NCI-H2107 (cell line): ENCODE data around the gene SLC30A7.
"Not testable (repeated sequence)": the region's sequence is repeated elsewhere in the genome, so short reads cannot be mapped to it uniquely, and the experiment has no call there.

Experiments
- DNase-seq: peaks from one replicate; lab custom pipeline; 2025; lab: John Stamatoyannopoulos, UW

SLC30A7 gene

DNA sequence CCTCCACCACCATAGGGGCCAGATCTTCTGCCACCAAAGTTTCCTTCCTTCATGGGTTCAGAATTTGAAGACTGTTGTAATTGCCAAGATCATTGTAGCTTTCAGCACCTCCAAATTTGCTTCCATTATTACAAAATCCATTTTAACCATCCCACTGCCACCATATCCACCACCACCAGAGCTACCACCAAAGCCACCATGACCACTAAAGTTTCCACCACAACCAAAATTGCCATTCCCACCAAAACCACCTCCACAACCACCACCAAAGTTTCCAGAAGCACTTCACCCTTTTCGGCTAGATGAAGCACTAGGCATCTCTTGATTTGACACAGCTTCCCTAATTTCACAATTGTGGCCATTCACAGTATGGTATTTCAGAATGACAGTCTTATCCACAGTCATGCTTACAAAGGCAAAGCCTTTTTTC lies 45.2 kb downstream of the SLC30A7 start:
- no peak for DNase-seq

- no peak for DNase-seq
Observed at GRCh38 chr1:100941580-100942216, 45.8 kb downstream of the SLC30A7 start.

- no peak for DNase-seq
Observed at GRCh38 chr1:100942304-100943046, 46.6 kb downstream of the SLC30A7 start.

DNA sequence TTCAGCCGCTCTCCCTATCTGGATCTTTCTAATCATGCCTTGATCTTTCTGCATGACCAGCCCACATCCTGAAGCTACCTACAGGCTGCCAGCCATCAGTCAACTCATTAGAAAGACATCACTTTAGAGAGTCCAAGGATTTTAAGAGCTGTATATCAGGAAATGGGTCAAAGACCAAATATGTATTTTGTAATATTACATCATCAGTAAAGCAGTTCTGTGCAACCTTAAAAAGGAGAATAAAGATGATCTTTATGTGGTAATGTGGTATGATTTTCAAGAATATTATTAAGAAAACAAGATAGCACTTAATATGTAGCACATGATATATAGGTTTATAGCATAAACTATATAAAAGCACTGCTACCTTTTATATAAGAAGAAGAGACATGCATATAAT lies 47.6 kb downstream of the SLC30A7 start:
- no peak for DNase-seq

DNA sequence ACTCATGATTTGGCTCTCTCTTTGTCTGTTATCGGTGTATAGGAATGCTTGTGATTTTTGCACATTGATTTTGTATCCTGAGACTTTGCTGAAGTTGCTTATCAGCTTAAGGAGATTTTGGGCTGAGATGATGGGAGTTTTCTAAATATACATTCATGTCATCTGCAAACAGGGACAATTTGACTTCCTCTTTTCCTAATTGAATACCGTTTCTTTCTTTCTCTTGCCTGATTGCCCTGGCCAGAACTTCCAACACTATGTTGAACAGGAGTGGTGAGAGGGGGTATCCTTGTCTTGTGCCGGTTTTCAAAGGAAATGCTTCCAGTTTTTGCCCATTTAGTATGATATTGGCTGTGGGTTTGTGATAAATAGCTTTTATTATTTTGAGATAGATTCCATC lies 50.2 kb downstream of the SLC30A7 start:
- not testable (repeated sequence) for DNase-seq

DNA sequence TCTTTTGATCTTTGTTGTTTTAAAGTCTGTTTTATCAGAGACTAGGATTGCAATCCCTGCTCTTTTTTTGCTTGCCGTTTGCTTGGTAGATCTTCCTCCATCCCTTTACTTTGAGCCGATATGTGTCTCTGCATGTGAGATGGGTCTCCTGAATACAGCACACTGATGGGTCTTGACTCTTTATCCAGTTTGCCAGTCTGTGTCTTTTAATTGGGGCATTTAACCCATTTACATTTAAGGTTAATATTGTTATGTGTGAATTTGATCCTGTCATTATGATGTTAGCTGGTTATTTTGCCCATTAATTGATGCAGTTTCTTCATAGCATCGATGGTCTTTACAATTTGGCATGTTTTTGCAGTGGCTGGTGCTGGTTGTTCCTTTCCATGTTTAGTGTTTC lies 51.9 kb downstream of the SLC30A7 start:
- not testable (repeated sequence) for DNase-seq

GRCh38 chr1:100948721-100949405 lies 53.0 kb downstream of the SLC30A7 start:
- DNase-seq = not testable (repeated sequence)

DNA sequence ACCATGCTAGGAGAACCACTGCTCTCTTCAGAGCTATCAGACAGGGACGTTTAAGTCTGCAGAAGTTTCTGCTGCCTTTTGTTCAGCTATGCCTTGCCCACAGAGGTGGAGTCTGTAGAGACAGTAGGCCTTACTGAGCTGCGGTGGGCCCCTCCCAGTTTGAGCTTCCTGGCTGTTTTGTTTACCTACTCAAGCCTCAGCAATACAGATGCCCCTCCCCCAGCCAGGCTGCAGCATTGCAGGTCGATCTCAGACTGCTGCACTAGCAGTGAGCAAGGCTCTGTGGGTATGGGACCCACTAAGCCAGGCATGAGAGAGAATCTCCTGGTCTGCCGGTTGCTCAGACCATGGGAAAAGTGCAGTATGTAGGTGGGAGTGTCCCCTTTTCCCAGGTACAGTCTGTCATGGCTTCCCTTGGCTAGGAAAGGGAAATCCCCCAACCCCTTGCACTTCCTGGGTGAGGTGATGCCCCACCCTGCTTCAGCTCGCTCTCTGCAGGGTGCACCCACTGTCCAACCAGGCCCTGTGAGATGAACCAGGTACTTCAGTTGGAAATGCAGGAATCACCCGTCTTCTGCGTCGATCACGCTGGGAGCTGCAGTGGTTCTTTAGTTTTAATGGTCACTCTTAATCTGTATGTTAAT lies 53.7 kb downstream of the SLC30A7 start:
- DNase-seq = peak; percentile 89

DNA sequence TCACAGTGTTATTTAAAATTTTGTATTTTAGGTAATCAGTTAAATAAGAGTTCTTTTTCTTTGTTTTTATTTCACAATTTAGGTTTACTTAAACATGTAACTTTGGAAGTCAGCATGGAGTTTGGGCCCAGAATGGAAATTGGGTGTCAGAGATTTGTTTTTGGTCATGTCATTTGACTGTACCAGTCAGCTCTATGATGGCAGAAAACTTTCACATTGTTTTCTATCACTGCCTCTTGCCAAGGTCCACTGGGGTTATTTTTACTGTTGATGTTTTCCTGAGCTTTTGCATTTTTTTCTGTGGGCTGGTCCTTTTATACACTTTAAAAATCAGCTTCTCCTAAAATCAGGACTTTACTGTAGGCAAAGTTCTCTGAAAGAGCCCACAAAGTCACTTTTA lies 54.4 kb downstream of the SLC30A7 start:
- no peak for DNase-seq

GRCh38 chr1:100950781-100951180 lies 54.9 kb downstream of the SLC30A7 start:
- peak; percentile 40 for DNase-seq

DNA sequence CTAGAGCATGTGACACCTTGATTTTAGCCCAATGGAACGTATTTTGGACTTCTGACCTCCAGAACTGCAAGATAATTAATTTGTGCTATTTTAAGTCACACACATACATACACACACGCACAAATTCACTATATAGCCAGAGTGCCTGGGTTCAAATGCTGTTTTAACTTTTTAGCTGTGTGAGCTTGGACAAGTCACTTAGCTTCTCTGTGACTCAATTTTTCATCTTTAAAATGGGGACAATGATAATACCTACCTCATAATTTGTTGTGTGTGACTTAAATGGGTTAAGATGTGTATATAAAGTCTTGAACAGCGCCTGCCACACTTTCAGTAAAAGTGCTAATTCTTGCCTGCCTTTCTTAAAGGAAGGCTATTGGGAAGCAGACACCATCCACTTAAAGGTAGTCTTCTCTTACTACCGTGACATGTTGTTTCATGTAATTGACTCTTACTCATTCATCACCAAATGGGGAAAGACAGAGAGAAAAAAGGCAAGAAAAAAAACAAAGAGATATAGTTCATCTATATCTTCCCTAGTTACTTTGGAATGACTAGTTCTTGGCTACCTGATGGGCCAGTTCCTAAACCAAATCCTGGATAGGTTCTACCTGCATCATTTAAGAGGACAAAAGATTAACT lies 56.3 kb downstream of the SLC30A7 start:
- DNase-seq = no peak

DNA sequence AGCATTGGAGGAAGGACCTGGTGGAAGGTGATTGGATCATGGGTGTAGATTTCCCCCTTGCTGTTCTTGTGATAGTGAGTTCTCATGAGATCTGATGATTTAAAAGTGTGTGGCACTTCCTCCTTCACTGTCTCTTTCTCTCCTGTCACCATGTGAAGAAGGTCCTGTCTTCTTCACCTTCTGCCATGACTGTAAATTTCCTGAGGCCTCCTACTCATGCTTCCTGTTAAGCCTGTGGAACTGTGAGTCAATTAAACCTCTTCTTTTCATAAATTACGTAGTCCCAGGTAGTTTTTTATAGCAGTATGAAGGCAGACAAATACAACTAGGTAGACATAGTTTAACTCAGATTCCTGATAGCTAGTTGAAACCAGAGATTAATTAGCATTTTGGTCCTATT lies 57.1 kb downstream of the SLC30A7 start:
- not testable (repeated sequence) for DNase-seq

DNA sequence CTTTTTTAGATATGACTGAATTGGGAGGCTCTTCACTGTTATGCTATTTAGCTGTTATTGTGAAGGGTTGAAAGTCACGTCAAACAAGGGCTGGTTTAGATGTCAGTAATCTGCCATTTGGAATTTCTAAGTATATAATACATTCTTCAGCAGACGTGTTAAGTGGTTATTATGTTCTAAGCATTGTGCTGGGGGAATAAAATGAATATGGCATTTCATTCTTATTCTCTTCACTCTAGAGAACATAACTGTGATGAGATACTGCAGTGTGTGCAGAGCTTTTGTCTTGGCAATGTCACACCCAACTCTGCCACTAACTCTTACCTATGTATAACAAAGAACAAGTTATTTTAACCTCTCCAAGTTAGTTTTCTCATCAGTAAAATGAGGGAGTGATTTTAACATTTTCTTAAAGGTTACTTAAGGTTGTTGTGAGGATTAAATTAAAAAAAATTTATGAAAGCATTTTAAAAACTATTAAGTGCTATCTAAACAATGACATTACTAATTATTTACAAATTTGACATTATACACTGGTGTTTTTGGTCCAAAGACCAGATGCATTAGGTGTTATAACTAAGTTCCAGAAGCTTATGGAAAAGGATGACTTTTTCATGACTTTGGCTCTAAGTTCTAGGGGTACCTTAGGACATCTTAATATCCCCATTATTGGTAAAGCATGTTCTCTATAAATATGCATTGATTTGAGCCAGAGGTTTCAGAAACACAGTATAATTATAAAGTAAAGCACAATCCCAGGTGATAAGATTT lies 58.3 kb downstream of the SLC30A7 start:
- no peak for DNase-seq

GRCh38 chr1:100955322-100955721 lies 59.4 kb downstream of the SLC30A7 start:
- no peak for DNase-seq

DNA sequence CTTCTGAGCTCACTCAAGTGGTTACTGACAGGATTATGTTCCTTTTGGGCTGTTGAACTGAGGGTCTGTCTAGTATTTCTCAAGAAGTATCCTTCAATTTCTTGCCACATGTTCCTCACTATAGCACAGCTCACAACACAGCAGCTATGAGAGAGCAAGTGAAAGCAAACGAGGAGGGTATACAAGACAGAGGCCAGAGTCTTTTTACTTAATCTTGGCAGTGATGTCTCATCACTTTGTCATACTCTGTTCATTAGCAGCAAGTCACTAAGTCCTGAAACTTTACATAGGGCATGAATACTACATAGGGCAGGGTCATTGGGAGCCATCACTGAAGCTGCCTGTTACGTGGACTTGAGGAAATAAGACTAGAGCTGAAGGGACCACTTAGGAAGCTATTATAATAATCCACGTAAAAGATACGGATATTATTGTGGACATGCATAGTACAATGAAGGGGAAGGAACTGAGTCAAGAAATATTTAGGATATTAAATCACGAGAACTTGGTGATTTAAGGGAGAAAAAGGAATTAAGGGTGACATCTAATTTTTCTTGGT lies 63.7 kb downstream of the SLC30A7 start:
- no peak for DNase-seq

- DNase-seq = no peak
Observed at GRCh38 chr1:100960098-100960497, 64.2 kb downstream of the SLC30A7 start.

GRCh38 chr1:100968621-100969020 lies 72.7 kb downstream of the SLC30A7 start:
- no peak for DNase-seq

DNA sequence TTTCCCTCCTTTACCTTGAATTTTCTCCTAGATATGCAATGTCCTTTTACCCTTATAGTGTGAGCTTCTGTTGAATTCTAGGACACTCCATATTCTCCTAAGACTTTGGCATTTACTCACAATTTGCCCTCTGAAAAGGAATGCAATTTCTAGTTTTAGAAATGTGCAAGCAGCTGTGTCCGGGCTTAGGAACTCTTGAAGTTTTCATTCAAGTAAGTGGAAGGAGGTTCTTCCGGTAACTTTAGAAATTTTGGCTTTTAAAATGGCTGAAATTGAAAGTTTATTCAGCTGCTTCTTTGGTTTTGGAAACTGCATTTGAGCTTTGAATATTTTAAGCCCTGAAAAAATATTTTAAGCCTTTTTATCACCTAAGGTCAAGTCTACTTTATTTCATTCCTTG lies 73.4 kb downstream of the SLC30A7 start:
- DNase-seq = no peak

GRCh38 chr1:100971021-100971420 lies 75.1 kb downstream of the SLC30A7 start:
- no peak for DNase-seq

GRCh38 chr1:100972185-100972584 lies 76.3 kb downstream of the SLC30A7 start:
- DNase-seq = no peak

DNA sequence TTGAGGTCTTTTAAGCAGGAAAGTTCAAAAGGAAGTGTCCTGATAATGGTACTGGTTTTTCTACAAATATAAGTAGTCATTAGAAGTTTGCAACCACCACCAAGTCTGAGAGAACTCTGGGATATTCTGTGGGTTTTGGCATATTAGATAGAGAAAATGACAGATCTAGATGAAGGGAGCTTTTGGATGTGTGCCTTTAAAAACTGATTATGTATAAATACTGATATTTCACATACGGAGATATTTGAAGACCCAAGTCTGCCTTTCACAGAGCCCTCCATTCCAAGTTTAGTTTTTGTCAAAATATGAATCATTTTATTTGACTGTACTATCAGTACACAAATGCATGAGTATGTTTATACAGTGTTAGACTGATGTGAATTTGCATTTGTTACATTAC lies 81.0 kb downstream of the SLC30A7 start:
- no peak for DNase-seq
